ENCODE results near the gene GLCE. TPM values are rescaled to one million over a fixed set of nuclear protein-coding genes. Genes with fewer than 3 reads are reported as not detected.

The GLCE gene
- total and polyA plus RNA-seq, 2 experiments from 2014 or later = 9.7 to 17.1 TPM

GRCh38 chr15:69236505-69236904, 76.1 kb downstream of the GLCE start:
- Histone ChIP-seq H3K79me2 (ENCODE audit: insufficient read depth) (no peaks in the 10 kb centered on the region), H3F3A (ENCODE audit: insufficient read depth) (no peaks in the 10 kb centered on the region), H3K4me2 (ENCODE audit: unreplicated experiment) (no peak overlapping the region), H3K4me3 (no peak overlapping the region), H2AFZ (no peak overlapping the region), H3K36me3 (ENCODE audit: low read depth) (no peaks in the 10 kb centered on the region), H3K9ac (no peak overlapping the region), H4K20me1 (ENCODE audit: insufficient read depth) (no peaks in the 10 kb centered on the region), H3K9me2 (ENCODE audit: insufficient read depth) (no peaks in the 10 kb centered on the region), H3K9me3 (ENCODE audit: low read depth) (no peaks in the 10 kb centered on the region), H3K27ac (no peak overlapping the region), H3K27me3 (replicated peaks; ENCODE audit: insufficient read depth) (no peaks in the 10 kb centered on the region), H3K4me1 (ENCODE audit: insufficient read depth) (0 out of 2 replicates have a peak, but pooled peaks cover 4% of the 10 kb centered on the region)
- in situ Hi-C loops (cut with MboI) = no loop called here
- no peak for DNase-seq
- 88 to 93% methylated on average over 4 of the region's 4 CpGs for WGBS, 2 experiments (ENCODE audit: low coverage in 1 of 2, low lambda C conversion rate in 2 of 2, missing lambda C conversion rate in 2 of 2)
- TF ChIP-seq EZH2phosphoT487 (IDR thresholded peaks at IDR 0.05; ENCODE audit: insufficient read depth, low read depth) (no peak), EZH2 (IDR thresholded peaks at IDR 0.05; ENCODE audit: insufficient read depth, poor library complexity, severe bottlenecking) (no peak)

- Histone ChIP-seq H3K36me3 (ENCODE audit: low read depth) (no peaks in the 10 kb centered on the region), H3K4me3 (no peak overlapping the region), H3K79me2 (ENCODE audit: insufficient read depth) (no peaks in the 10 kb centered on the region), H4K20me1 (ENCODE audit: insufficient read depth) (no peaks in the 10 kb centered on the region), H3K4me1 (ENCODE audit: insufficient read depth) (0 out of 2 replicates have a peak, but pooled peaks cover 4% of the 10 kb centered on the region), H3K9me2 (ENCODE audit: insufficient read depth) (no peaks in the 10 kb centered on the region), H3K27me3 (replicated peaks; ENCODE audit: insufficient read depth) (no peaks in the 10 kb centered on the region), H3K9me3 (ENCODE audit: low read depth) (no peaks in the 10 kb centered on the region), H3K27ac (no peak overlapping the region), H3F3A (ENCODE audit: insufficient read depth) (no peaks in the 10 kb centered on the region), H3K4me2 (ENCODE audit: unreplicated experiment) (no peak overlapping the region), H2AFZ (no peak overlapping the region), H3K9ac (no peak overlapping the region)
- in situ Hi-C loops (cut with MboI) = no loop called here
- WGBS, 2 experiments (ENCODE audit: low coverage in 1 of 2, low lambda C conversion rate in 2 of 2, missing lambda C conversion rate in 2 of 2) = 95 to 98% methylated on average over 1 of the region's 1 CpG
- DNase-seq = no peak
- no peak for TF ChIP-seq EZH2 (IDR thresholded peaks at IDR 0.05; ENCODE audit: insufficient read depth, poor library complexity, severe bottlenecking)
- TF ChIP-seq EZH2phosphoT487 (IDR thresholded peaks at IDR 0.05; ENCODE audit: insufficient read depth, low read depth) = no peak
Measured at GRCh38 chr15:69237718-69238117, 77.3 kb downstream of the GLCE start.

- Histone ChIP-seq H3K27ac (no peak overlapping the region), H3K9me2 (ENCODE audit: insufficient read depth) (no peaks in the 10 kb centered on the region), H3F3A (ENCODE audit: insufficient read depth) (no peaks in the 10 kb centered on the region), H3K36me3 (ENCODE audit: low read depth) (no peaks in the 10 kb centered on the region), H4K20me1 (ENCODE audit: insufficient read depth) (no peaks in the 10 kb centered on the region), H3K4me1 (ENCODE audit: insufficient read depth) (no peaks in the 10 kb centered on the region), H3K79me2 (ENCODE audit: insufficient read depth) (no peaks in the 10 kb centered on the region), H3K4me3 (no peak overlapping the region), H2AFZ (no peak overlapping the region), H3K9ac (no peak overlapping the region), H3K4me2 (ENCODE audit: unreplicated experiment) (no peak overlapping the region), H3K9me3 (ENCODE audit: low read depth) (no peaks in the 10 kb centered on the region), H3K27me3 (replicated peaks; ENCODE audit: insufficient read depth) (no peaks in the 10 kb centered on the region)
- TF ChIP-seq EZH2phosphoT487 (IDR thresholded peaks at IDR 0.05; ENCODE audit: insufficient read depth, low read depth) = no peak
- TF ChIP-seq EZH2 (IDR thresholded peaks at IDR 0.05; ENCODE audit: insufficient read depth, poor library complexity, severe bottlenecking) = no peak
- in situ Hi-C loops (cut with MboI) = no loop called here
- no peak for DNase-seq
- 17 to 23% methylated on average over 2 of the region's 2 CpGs for WGBS, 2 experiments (ENCODE audit: low coverage in 1 of 2, low lambda C conversion rate in 2 of 2, missing lambda C conversion rate in 2 of 2)
Measured at GRCh38 chr15:69244798-69245197, 84.4 kb downstream of the GLCE start.

GRCh38 chr15:69253156-69253555, 92.7 kb downstream of the GLCE start:
- peak; percentile 91 for DNase-seq
- Histone ChIP-seq H3K27me3 (replicated peaks; ENCODE audit: insufficient read depth) (no peaks in the 10 kb centered on the region), H3K9ac (peak overlapping the region; percentile 41; the same call in 1 of the 2 replicates), H3K79me2 (ENCODE audit: insufficient read depth) (no peaks in the 10 kb centered on the region), H3K9me3 (ENCODE audit: low read depth) (no peaks in the 10 kb centered on the region), H3K9me2 (ENCODE audit: insufficient read depth) (0 out of 2 replicates have a peak, but pooled peaks cover 5% of the 10 kb centered on the region), H3K4me3 (peak overlapping the region; percentile 39; the same call in 1 of the 2 replicates), H4K20me1 (ENCODE audit: insufficient read depth) (no peaks in the 10 kb centered on the region), H3K36me3 (ENCODE audit: low read depth) (no peaks in the 10 kb centered on the region), H3K4me2 (ENCODE audit: unreplicated experiment) (peak overlapping the region; percentile 69), H3K27ac (peak overlapping the region; percentile 67), H3F3A (ENCODE audit: insufficient read depth) (peaks cover 18% of the 10 kb centered on the region; the same call in 1 of the 2 replicates), H2AFZ (peak overlapping the region; percentile 75), H3K4me1 (ENCODE audit: insufficient read depth) (peaks cover 15% of the 10 kb centered on the region)
- in situ Hi-C loops (cut with MboI) = no loop called here
- WGBS, 2 experiments (ENCODE audit: low coverage in 1 of 2, low lambda C conversion rate in 2 of 2, missing lambda C conversion rate in 2 of 2) = 39 to 46% methylated on average over 3 of the region's 3 CpGs
- TF ChIP-seq EZH2phosphoT487 (IDR thresholded peaks at IDR 0.05; ENCODE audit: insufficient read depth, low read depth) (no peak), EZH2 (IDR thresholded peaks at IDR 0.05; ENCODE audit: insufficient read depth, poor library complexity, severe bottlenecking) (no peak)

All from GM23248 (cell line).